Colonic mucosa (tissue), 4 donors: ENCODE results near the gene ZSCAN5A. TPM values are rescaled to one million over a fixed set of nuclear protein-coding genes. Genes with fewer than 3 reads are reported as not detected.
"Not testable (repeated sequence)": the region's sequence is repeated elsewhere in the genome, so short reads cannot be mapped to it uniquely, and the experiment has no call there.

Experiments used
- DNase-seq: peaks from one replicate; pipeline ENCODE4 v3.0.0-alpha.2; 2020
- H3K27ac ChIP-seq: fragments of 200-600 bp; one replicate; pipeline ENCODE4 v1.8.0; 2021
- H3K27me3 ChIP-seq: fragments of 200-600 bp; one replicate; pipeline ENCODE4 v1.8.0; 2021
- H3K36me3 ChIP-seq: fragments of 200-600 bp; one replicate; pipeline ENCODE4 v1.8.0; 2021
- H3K4me1 ChIP-seq: fragments of 200-600 bp; one replicate; pipeline ENCODE4 v1.8.0; 2021; ENCODE audit warnings: mild to moderate bottlenecking
- H3K4me3 ChIP-seq: fragments of 200-600 bp; one replicate; pipeline ENCODE4 v1.8.0; 2021
- H3K9ac ChIP-seq, 2 donors: one replicate each; pipeline ENCODE4 v1.7.0; 2013; ENCODE audit warnings: control low read depth in 2 of 2, low read depth in 2 of 2, low read length in 2 of 2
- H3K9me3 ChIP-seq: fragments of 200-600 bp; one replicate; pipeline ENCODE4 v1.8.0; 2021
- CTCF ChIP-seq: fragments of 200-600 bp; IDR thresholded peaks from one replicate; pipeline ENCODE4 v1.8.0; 2022; ENCODE audit warnings: antibody characterized with exemption, mild to moderate bottlenecking
- intact Hi-C: fragments of 100-400 bp; cut with DNase I; formaldehyde crosslinking; loops from one replicate; pipeline ENCODE4 v1.14.1; 2022
- total RNA-seq, 2 donors: library from RNA; stranded (reverse); fragmentation: NEBNext Ultra II Directional in 1 of 2; extraction: Animal tissue kit (Norgen Biotek cat#: 25700) in 1 of 2; gene quantifications; one replicate each; pipeline ENCODE4 v1.2.1, GENCODE V29; 2021
- donor health status: healthy.
- donor health status: DM: no; HTN: no; CAD: no.
- donor health status: DM: no; HTN: no; CAD: no.

Gene ZSCAN5A
- total RNA-seq, 2 donors from 2014 or later: 9.8 to 12.1 TPM

GRCh38 chr19:56258272-56258671 lies 56.4 kb downstream of the ZSCAN5A start:
- no peak overlapping the region for H3K9ac ChIP-seq
- no peaks in the 10 kb centered on the region for H3K27me3 ChIP-seq
- H3K9me3 ChIP-seq: no peaks in the 10 kb centered on the region
- DNase-seq: no peak
- H3K27ac ChIP-seq: no peak overlapping the region
- no peaks in the 10 kb centered on the region for H3K36me3 ChIP-seq
- no peak for TF ChIP-seq CTCF
- H3K4me3 ChIP-seq: no peak overlapping the region
- no peaks in the 10 kb centered on the region for H3K4me1 ChIP-seq
- intact Hi-C loops: no loop called here

GRCh38 chr19:56253737-56254136 lies 60.9 kb downstream of the ZSCAN5A start:
- peak; percentile 35 for TF ChIP-seq CTCF
- intact Hi-C loops: loop anchor here (2.0 to 5.0 kb wide), 2 partner anchors 81 to 176 kb away; no protein-coding TSS in a partner anchor

GRCh38 chr19:56252699-56253422 lies 61.8 kb downstream of the ZSCAN5A start:
- Histone ChIP-seq H3K27ac (no peak overlapping the region), H3K9ac (no peak overlapping the region), H3K9me3 (no peaks in the 10 kb centered on the region), H3K36me3 (no peaks in the 10 kb centered on the region), H3K4me1 (no peaks in the 10 kb centered on the region), H3K27me3 (no peaks in the 10 kb centered on the region), H3K4me3 (no peak overlapping the region)
- intact Hi-C loops: loop anchor here (2.0 to 5.0 kb wide), 2 partner anchors 82 to 176 kb away; no protein-coding TSS in a partner anchor
- DNase-seq: peak; percentile 82
- TF ChIP-seq CTCF: peak; percentile 75

More at GRCh38 chr19:56253737-56254136, 60.9 kb downstream of the ZSCAN5A start:
- no peaks in the 10 kb centered on the region for H3K36me3 ChIP-seq
- no peak overlapping the region for H3K9ac ChIP-seq
- no peaks in the 10 kb centered on the region for H3K9me3 ChIP-seq
- DNase-seq: no peak
- H3K27ac ChIP-seq: no peak overlapping the region
- no peaks in the 10 kb centered on the region for H3K27me3 ChIP-seq
- H3K4me3 ChIP-seq: no peak overlapping the region
- H3K4me1 ChIP-seq: no peaks in the 10 kb centered on the region

GRCh38 chr19:56248736-56249338 lies 65.8 kb downstream of the ZSCAN5A start:
- H3K9ac ChIP-seq, intact Hi-C loops, H3K27ac ChIP-seq, DNase-seq, H3K4me1 ChIP-seq, H3K27me3 ChIP-seq, H3K4me3 ChIP-seq, H3K36me3 ChIP-seq, H3K9me3 ChIP-seq: not testable (repeated sequence)

- H3K9me3 ChIP-seq, H3K4me1 ChIP-seq, DNase-seq, intact Hi-C loops, H3K9ac ChIP-seq, H3K4me3 ChIP-seq, H3K27me3 ChIP-seq, H3K36me3 ChIP-seq, H3K27ac ChIP-seq: not testable (repeated sequence)
These were observed 68.9 kb downstream of the ZSCAN5A start for GRCh38 chr19:56245764-56246163.

- Histone ChIP-seq H3K4me1 (no peaks in the 10 kb centered on the region), H3K27me3 (no peaks in the 10 kb centered on the region), H3K9ac (no peak overlapping the region), H3K9me3 (no peaks in the 10 kb centered on the region), H3K4me3 (no peak overlapping the region), H3K36me3 (no peaks in the 10 kb centered on the region), H3K27ac (no peak overlapping the region)
- DNase-seq: no peak
- TF ChIP-seq CTCF: no peak
- intact Hi-C loops: no loop called here
These were observed 69.4 kb downstream of the ZSCAN5A start for GRCh38 chr19:56245121-56245740.
